Activated T-helper 9 cell treated with anti-CD3 and anti-CD28 coated beads, Interleukin-2, amount 50 U/mL, for 16 hours (primary cell): ENCODE results near the gene CLEC11A.
"Not testable (repeated sequence)": the region's sequence is repeated elsewhere in the genome, so short reads cannot be mapped to it uniquely, and the experiment has no call there.

Experiments used
- DNase-seq: peaks from one replicate; pipeline ENCODE4 v3.0.0-alpha.2; 2020; ENCODE audit warnings: low read depth

CLEC11A gene

DNA sequence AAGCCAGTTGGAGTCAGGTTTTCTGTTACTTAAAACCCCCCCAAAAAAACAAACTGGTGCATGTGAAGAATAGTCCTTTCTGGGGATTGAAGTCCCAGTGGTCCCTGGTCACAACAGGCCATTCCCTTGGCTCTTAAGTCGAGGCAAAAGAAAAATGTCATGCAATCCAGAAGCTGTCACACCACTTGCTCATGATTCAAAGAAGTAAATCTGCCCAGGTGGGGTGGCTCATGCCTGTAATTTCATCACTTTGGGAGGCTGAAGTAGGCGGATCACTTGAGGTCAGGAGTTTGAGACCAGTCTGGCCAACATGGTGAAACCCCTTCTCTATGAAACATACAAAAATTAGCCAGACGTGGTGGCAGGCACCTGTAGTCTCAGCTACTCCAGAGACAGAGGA is 38.3 kb downstream of the CLEC11A start:
- DNase-seq: not testable (repeated sequence)

- DNase-seq: not testable (repeated sequence)
Measured at GRCh38 chr19:50763521-50763920, 40.4 kb downstream of the CLEC11A start.

DNA sequence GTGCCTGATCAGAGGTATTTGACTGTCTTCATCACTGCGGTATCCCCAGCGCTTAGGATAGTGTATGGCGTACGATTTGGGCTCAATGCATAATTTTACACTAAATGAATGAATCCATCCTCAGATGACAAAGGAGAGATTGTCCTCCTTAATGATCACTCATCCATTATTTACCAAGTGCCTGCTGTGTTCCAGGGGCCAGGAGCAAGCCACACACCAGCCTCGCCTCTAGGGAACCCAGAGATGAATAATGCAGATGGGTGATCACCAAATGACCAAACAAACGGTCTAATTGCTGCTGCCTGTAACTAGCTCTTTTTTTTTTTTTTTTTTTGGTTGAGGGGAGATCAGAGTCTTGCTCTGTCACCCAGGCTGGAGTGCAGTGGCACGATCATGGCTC is 41.2 kb downstream of the CLEC11A start:
- no peak for DNase-seq

DNA sequence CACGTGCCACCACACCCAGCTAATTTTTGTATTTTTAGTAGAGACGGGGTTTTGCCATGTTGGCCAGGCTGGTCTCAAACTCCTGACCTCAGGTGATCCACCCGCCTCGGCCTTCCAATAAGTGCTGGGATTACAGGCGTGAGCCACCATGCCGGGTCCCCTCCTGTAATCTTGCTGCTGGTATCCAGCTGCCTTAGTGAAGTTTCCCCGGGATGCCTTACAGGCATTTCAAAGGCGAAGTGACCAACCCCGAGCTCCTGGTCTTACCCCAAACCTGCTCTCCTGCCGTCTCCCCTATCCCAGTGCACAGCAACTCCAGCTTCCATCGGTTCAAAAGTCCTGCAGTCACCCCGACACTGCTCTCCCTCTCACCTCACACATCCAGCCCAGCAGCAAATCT is 43.6 kb downstream of the CLEC11A start:
- not testable (repeated sequence) for DNase-seq

- DNase-seq: not testable (repeated sequence)
Measured at GRCh38 chr19:50767263-50767662, 44.1 kb downstream of the CLEC11A start.

DNA sequence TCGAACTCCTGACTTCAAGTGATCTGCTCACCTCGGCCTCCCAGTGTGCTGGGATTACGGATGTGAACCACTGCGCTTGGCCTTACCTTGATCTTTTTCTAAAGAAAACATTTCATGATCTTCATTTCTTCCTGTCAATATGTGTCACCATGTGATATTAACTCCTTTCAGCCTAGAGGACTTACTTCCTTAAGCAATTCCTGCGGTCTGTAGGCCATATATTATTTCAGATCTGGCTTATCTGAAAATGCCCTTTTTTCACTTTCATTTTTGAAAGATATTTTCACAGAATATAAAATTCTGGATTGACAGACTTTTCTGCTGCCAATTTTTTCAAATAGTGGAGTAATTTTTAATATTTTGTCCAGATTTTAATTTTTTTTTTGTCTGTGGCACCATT is 45.1 kb downstream of the CLEC11A start:
- DNase-seq: no peak

DNA sequence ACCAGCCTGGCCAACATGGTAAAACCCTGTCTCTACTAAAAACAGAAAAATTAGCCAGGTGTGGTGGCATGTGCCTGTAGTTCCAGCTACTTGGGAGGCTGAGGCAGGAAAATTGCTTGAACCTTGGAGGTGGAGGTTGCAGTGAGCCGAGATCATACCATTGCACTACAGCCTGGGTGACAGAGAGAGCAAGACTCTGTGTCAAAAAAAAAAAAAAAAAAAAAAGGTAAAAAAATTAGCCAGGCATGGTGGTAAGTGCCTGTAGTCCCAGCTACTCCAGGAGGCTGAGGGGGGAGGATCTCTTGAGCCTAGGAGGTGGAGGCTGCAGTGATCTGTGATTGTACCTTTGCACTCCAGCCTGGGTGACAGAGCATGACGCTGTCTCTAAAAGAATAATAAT is 47.0 kb downstream of the CLEC11A start, which contains the start of gene GPR32:
GPR32 (plus strand) TSS at position 301 of the 400 bp plus-strand sequence. CDS start 137 bp downstream, outside the sequence.
- DNase-seq: not testable (repeated sequence)

DNA sequence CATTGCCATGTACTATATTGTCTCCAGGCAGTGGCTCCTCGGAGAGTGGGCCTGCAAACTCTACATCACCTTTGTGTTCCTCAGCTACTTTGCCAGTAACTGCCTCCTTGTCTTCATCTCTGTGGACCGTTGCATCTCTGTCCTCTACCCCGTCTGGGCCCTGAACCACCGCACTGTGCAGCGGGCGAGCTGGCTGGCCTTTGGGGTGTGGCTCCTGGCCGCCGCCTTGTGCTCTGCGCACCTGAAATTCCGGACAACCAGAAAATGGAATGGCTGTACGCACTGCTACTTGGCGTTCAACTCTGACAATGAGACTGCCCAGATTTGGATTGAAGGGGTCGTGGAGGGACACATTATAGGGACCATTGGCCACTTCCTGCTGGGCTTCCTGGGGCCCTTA is 47.7 kb downstream of the CLEC11A start:
- DNase-seq: no peak

DNA sequence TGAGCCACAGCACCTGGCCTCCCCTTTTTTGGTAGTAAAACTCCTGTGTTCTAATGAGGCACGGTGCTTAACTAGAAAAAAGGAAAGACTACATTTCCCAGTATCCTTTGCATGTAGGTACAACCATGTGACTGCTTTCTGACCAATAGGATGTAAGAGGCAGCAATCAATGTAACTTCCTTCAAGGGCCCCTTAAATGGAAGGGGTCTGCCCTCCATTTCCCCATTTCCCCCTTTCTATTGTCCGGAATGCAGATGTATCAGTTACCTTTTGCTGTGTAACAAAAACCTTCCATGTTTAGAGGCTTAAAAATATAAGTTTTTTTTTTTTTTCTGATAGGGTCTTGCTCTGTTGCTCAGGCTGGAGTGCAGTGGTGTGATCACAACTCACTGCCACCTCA is 49.3 kb downstream of the CLEC11A start:
- no peak for DNase-seq

DNA sequence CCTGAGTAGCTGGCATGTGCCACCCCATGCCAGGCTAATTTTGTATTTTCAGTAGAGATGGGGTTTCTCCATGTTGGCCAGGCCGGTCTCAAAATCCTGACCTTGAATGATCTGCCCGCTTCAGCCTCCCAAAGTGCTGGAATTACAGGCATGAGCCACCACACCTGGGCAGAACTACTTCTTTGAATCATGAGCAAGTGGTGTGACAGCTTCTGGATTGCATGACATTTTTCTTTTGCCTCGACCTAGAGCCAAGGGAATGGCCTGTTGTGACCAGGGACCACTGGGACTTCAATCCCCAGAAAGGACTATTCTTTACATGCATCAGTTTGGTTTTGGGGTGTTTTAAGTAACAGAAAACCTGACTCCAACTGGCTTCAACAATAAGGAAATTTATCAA is 49.7 kb downstream of the CLEC11A start:
- not testable (repeated sequence) for DNase-seq

- DNase-seq: not testable (repeated sequence)
Measured at GRCh38 chr19:50773454-50773853, 50.3 kb downstream of the CLEC11A start.
